ENCODE measurements around the gene WFIKKN2. TPM values are rescaled to one million over a fixed set of nuclear protein-coding genes. Genes with fewer than 3 reads are reported as not detected.

WFIKKN2 gene, protein sequence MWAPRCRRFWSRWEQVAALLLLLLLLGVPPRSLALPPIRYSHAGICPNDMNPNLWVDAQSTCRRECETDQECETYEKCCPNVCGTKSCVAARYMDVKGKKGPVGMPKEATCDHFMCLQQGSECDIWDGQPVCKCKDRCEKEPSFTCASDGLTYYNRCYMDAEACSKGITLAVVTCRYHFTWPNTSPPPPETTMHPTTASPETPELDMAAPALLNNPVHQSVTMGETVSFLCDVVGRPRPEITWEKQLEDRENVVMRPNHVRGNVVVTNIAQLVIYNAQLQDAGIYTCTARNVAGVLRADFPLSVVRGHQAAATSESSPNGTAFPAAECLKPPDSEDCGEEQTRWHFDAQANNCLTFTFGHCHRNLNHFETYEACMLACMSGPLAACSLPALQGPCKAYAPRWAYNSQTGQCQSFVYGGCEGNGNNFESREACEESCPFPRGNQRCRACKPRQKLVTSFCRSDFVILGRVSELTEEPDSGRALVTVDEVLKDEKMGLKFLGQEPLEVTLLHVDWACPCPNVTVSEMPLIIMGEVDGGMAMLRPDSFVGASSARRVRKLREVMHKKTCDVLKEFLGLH
- polyA plus RNA-seq (2011; rRNA removed) (not detected in 2 replicates), polyA minus RNA-seq (2011; rRNA and poly(A)+ RNA removed) (not detected in 2 replicates)

- H3K36me3 ChIP-seq (ENCODE audit: control insufficient read depth, insufficient read depth, low read length): no peaks in the 10 kb centered on the region
- ChIA-PET POLR2A (no interaction called here), CTCF (interaction anchor here (0.6 to 1.4 kb wide), 5 partner anchors 17 to 209 kb away, joined by 3 to 6 read pairs (median 3); no protein-coding TSS in a partner anchor)
- H3K27me3 ChIP-seq (ENCODE audit: control insufficient read depth, insufficient read depth, low read length): peaks cover 3% of the 10 kb centered on the region
- TF ChIP-seq, protein P1, sequence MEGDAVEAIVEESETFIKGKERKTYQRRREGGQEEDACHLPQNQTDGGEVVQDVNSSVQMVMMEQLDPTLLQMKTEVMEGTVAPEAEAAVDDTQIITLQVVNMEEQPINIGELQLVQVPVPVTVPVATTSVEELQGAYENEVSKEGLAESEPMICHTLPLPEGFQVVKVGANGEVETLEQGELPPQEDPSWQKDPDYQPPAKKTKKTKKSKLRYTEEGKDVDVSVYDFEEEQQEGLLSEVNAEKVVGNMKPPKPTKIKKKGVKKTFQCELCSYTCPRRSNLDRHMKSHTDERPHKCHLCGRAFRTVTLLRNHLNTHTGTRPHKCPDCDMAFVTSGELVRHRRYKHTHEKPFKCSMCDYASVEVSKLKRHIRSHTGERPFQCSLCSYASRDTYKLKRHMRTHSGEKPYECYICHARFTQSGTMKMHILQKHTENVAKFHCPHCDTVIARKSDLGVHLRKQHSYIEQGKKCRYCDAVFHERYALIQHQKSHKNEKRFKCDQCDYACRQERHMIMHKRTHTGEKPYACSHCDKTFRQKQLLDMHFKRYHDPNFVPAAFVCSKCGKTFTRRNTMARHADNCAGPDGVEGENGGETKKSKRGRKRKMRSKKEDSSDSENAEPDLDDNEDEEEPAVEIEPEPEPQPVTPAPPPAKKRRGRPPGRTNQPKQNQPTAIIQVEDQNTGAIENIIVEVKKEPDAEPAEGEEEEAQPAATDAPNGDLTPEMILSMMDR (IDR thresholded peaks at IDR 0.05; ENCODE audit: insufficient read depth, low read depth, low read length): no peak
- H3K4me3 ChIP-seq (ENCODE audit: low read depth, low read length): no peak within 1 kb of the TSS
- DNase-seq (ENCODE audit: low read depth): no peak
Observed at GRCh38 chr17:50835301-50836234, at the start of gene WFIKKN2. TSS of gene WFIKKN2 (plus strand) at chr17:50835586. CDS start at chr17:50835938, 352 bp downstream.

- ChIA-PET CTCF (interaction anchor here (0.7 to 9.6 kb wide), 7 partner anchors 10 to 171 kb away, joined by 3 to 164 read pairs (median 4); no protein-coding TSS in a partner anchor), POLR2A (no interaction called here)
- TF ChIP-seq, protein P1 (IDR thresholded peaks at IDR 0.05; ENCODE audit: insufficient read depth, low read depth, low read length): no peak
Observed at GRCh38 chr17:50785946-50786570, 49.3 kb upstream of the WFIKKN2 start.

DNA sequence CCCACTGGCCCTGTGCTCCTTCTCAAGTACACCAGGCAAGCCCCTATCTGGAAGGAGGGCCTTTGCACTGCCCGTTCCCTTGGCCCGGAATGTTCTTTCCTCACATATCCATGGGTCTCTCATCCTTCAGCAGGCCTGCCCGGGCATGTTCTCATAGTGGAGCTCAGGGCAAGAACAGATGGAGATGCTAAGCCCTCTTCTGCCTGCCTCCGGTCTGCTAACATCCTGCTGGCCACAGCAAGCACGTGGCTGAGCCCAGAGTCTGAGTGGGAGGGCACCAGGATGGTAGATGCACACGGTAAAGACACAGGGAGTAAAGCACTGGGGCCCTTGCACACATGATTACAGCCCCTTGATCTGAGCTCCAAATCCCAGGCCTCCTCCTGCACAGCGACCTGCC lies 48.3 kb upstream of the WFIKKN2 start:
- Histone ChIP-seq H3K27me3 (ENCODE audit: control insufficient read depth, insufficient read depth, low read length) (no peaks in the 10 kb centered on the region), H3K36me3 (ENCODE audit: control insufficient read depth, insufficient read depth, low read length) (no peaks in the 10 kb centered on the region), H3K4me3 (ENCODE audit: low read depth, low read length) (no peak overlapping the region)
- ChIA-PET CTCF (interaction anchor here (1.1 to 9.6 kb wide), 4 partner anchors 9 to 65 kb away, joined by 3 to 164 read pairs (median 9); no protein-coding TSS in a partner anchor), POLR2A (no interaction called here)
- no peak for DNase-seq (ENCODE audit: low read depth)
- TF ChIP-seq, protein P1 (IDR thresholded peaks at IDR 0.05; ENCODE audit: insufficient read depth, low read depth, low read length): no peak

More at GRCh38 chr17:50785946-50786570, 49.3 kb upstream of the WFIKKN2 start:
- Histone ChIP-seq H3K36me3 (ENCODE audit: control insufficient read depth, insufficient read depth, low read length) (no peaks in the 10 kb centered on the region), H3K4me3 (ENCODE audit: low read depth, low read length) (no peak overlapping the region), H3K27me3 (ENCODE audit: control insufficient read depth, insufficient read depth, low read length) (no peaks in the 10 kb centered on the region)
- peak; percentile 8 for DNase-seq (ENCODE audit: low read depth)

- POLR2A ChIA-PET: no interaction called here
- Histone ChIP-seq H3K36me3 (ENCODE audit: control insufficient read depth, insufficient read depth, low read length) (no peaks in the 10 kb centered on the region), H3K4me3 (ENCODE audit: low read depth, low read length) (no peak overlapping the region), H3K27me3 (ENCODE audit: control insufficient read depth, insufficient read depth, low read length) (no peaks in the 10 kb centered on the region)
- TF ChIP-seq, protein P1 (IDR thresholded peaks at IDR 0.05; ENCODE audit: insufficient read depth, low read depth, low read length): no peak
- CTCF ChIA-PET: interaction anchor here (1.5 to 1.7 kb wide), 2 partner anchors 7 to 51 kb away, joined by 4 to 7 read pairs; no protein-coding TSS in a partner anchor
- DNase-seq (ENCODE audit: low read depth): no peak
Observed at GRCh38 chr17:50790618-50791017, 44.8 kb upstream of the WFIKKN2 start.
